ENCODE results near the gene CDC23. TPM values are rescaled to one million over a fixed set of nuclear protein-coding genes. Genes with fewer than 3 reads are reported as not detected.
"Not testable (repeated sequence)": the region's sequence is repeated elsewhere in the genome, so short reads cannot be mapped to it uniquely, and the experiment has no call there.

The CDC23 gene
- total RNA-seq, 2 donors from 2014 or later, result 14.7 to 23.9 TPM

- TF ChIP-seq POLR2A (IDR thresholded peaks at IDR 0.05), result no peak
- no peak for TF ChIP-seq POLR2AphosphoS5 (IDR thresholded peaks at IDR 0.05)
- TF ChIP-seq CTCF (IDR thresholded peaks at IDR 0.05), result no peak
- no peaks in the 10 kb centered on the region for H3K9me3 ChIP-seq
- no peaks in the 10 kb centered on the region for H3K27me3 ChIP-seq (replicated peaks; ENCODE audit: insufficient read depth)
- no peaks in the 10 kb centered on the region for H3K36me3 ChIP-seq
- no peak overlapping the region for H3K27ac ChIP-seq
- H3K4me3 ChIP-seq, result no peak overlapping the region
- intact Hi-C loops (cut with DNase I), result no loop called here
- WGBS, result 46% methylated on average over 3 of the region's 3 CpGs
- no peaks in the 10 kb centered on the region for H3K4me1 ChIP-seq (replicated peaks)
- DNase-seq (ENCODE audit: low spot score), result no peak
Observed at GRCh38 chr5:138149530-138149929, 63.6 kb downstream of the CDC23 start.

- TF ChIP-seq POLR2AphosphoS5 (IDR thresholded peaks at IDR 0.05) (no peak), CTCF (IDR thresholded peaks at IDR 0.05) (no peak)
Observed at GRCh38 chr5:138148811-138149210, 64.3 kb downstream of the CDC23 start.

GRCh38 chr5:138143578-138143977, 69.5 kb downstream of the CDC23 start:
- intact Hi-C loops (cut with DNase I), result not testable (repeated sequence)
- 92% methylated on average over 6 of the region's 6 CpGs for WGBS

More at GRCh38 chr5:138148811-138149210, 64.3 kb downstream of the CDC23 start:
- 68% methylated on average over 1 of the region's 1 CpG for WGBS
- intact Hi-C loops (cut with DNase I), result no loop called here
- no peak for DNase-seq (ENCODE audit: low spot score)
- H3K36me3 ChIP-seq, result no peaks in the 10 kb centered on the region
- no peaks in the 10 kb centered on the region for H3K27me3 ChIP-seq (replicated peaks; ENCODE audit: insufficient read depth)
- H3K4me1 ChIP-seq (replicated peaks), result no peaks in the 10 kb centered on the region
- H3K4me3 ChIP-seq, result no peak overlapping the region
- no peak overlapping the region for H3K27ac ChIP-seq
- no peaks in the 10 kb centered on the region for H3K9me3 ChIP-seq

GRCh38 chr5:138141734-138142133, 71.4 kb downstream of the CDC23 start:
- Histone ChIP-seq H3K4me1 (replicated peaks) (no peaks in the 10 kb centered on the region), H3K36me3 (no peaks in the 10 kb centered on the region), H3K27ac (no peak overlapping the region), H3K9me3 (no peaks in the 10 kb centered on the region), H3K4me3 (no peak overlapping the region), H3K27me3 (replicated peaks; ENCODE audit: insufficient read depth) (no peaks in the 10 kb centered on the region)
- TF ChIP-seq POLR2A (IDR thresholded peaks at IDR 0.05) (no peak), POLR2AphosphoS5 (IDR thresholded peaks at IDR 0.05) (no peak), CTCF (IDR thresholded peaks at IDR 0.05) (no peak)
- WGBS, result 33% methylated on average over 1 of the region's 1 CpG
- intact Hi-C loops (cut with DNase I), result no loop called here
- DNase-seq (ENCODE audit: low spot score), result no peak

More at GRCh38 chr5:138143578-138143977, 69.5 kb downstream of the CDC23 start:
- not testable (repeated sequence) for H3K4me3 ChIP-seq; H3K27ac ChIP-seq; H3K9me3 ChIP-seq; H3K27me3 ChIP-seq (replicated peaks; ENCODE audit: insufficient read depth); DNase-seq (ENCODE audit: low spot score); H3K4me1 ChIP-seq (replicated peaks); H3K36me3 ChIP-seq

GRCh38 chr5:138140268-138140667, 72.9 kb downstream of the CDC23 start:
- Histone ChIP-seq H3K36me3 (no peaks in the 10 kb centered on the region), H3K27me3 (replicated peaks; ENCODE audit: insufficient read depth) (no peaks in the 10 kb centered on the region), H3K4me3 (no peak overlapping the region), H3K27ac (no peak overlapping the region), H3K4me1 (replicated peaks) (no peaks in the 10 kb centered on the region), H3K9me3 (no peaks in the 10 kb centered on the region)
- no peak for DNase-seq (ENCODE audit: low spot score)
- 78% methylated on average over 4 of the region's 4 CpGs for WGBS
- intact Hi-C loops (cut with DNase I), result no loop called here
- TF ChIP-seq POLR2AphosphoS5 (IDR thresholded peaks at IDR 0.05) (no peak), POLR2A (IDR thresholded peaks at IDR 0.05) (no peak), CTCF (IDR thresholded peaks at IDR 0.05) (no peak)
